ENCODE measurements around the gene CELA2A. TPM values are rescaled to one million over a fixed set of nuclear protein-coding genes. Genes with fewer than 3 reads are reported as not detected.

CELA2A gene
- total and polyA plus RNA-seq, 10 of the 15 experiments (the other 5 are each of a cell fraction or from before 2014, with no cell fraction given): 0.90 TPM; not detected in 9

DNA sequence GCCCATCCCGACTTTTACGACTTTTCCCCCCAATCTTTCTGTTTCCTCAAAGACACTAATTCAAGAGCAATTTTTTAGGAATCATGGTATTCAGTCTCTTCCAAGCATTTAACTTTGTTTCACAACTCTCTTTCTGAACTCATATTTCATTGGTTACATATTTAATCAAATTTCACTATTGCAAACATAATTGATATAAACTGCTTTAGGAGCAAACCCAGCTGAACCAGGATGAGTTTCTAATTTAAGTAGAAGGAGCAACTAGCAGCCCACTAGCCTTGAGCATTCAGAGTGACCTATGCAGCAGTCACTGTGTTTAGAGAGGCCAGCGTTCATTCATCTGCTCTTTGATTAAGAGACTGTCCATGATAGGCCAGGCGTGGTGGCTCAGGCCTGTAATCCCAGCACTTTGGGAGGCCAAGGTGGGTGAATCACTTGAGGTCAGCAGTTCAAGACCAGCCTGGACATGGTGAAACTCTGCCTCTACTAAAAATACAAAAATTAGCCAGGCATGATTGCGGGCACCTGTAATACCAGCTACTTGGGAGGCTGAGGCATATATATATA lies 21.2 kb downstream of the CELA2A start:
- H2AFZ ChIP-seq (ENCODE audit: control insufficient read depth, low read depth, low read length): no peak overlapping the region
- H3K27ac ChIP-seq (ENCODE audit: control insufficient read depth, insufficient read depth): no peak overlapping the region
- no peaks in the 10 kb centered on the region for H3K9me3 ChIP-seq (replicated peaks; ENCODE audit: control insufficient read depth, insufficient read depth, low read length)
- no peak for TF ChIP-seq SMAD5 (IDR thresholded peaks at IDR 0.05; ENCODE audit: low read depth)
- TF ChIP-seq, protein P1, sequence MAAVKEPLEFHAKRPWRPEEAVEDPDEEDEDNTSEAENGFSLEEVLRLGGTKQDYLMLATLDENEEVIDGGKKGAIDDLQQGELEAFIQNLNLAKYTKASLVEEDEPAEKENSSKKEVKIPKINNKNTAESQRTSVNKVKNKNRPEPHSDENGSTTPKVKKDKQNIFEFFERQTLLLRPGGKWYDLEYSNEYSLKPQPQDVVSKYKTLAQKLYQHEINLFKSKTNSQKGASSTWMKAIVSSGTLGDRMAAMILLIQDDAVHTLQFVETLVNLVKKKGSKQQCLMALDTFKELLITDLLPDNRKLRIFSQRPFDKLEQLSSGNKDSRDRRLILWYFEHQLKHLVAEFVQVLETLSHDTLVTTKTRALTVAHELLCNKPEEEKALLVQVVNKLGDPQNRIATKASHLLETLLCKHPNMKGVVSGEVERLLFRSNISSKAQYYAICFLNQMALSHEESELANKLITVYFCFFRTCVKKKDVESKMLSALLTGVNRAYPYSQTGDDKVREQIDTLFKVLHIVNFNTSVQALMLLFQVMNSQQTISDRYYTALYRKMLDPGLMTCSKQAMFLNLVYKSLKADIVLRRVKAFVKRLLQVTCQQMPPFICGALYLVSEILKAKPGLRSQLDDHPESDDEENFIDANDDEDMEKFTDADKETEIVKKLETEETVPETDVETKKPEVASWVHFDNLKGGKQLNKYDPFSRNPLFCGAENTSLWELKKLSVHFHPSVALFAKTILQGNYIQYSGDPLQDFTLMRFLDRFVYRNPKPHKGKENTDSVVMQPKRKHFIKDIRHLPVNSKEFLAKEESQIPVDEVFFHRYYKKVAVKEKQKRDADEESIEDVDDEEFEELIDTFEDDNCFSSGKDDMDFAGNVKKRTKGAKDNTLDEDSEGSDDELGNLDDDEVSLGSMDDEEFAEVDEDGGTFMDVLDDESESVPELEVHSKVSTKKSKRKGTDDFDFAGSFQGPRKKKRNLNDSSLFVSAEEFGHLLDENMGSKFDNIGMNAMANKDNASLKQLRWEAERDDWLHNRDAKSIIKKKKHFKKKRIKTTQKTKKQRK (IDR thresholded peaks at IDR 0.05; ENCODE audit: low read depth, low read length): no peak
- TF ChIP-seq CBX3 (IDR thresholded peaks at IDR 0.05; ENCODE audit: borderline replicate concordance, low read depth): no peak
- TF ChIP-seq IKZF1 (conservative IDR thresholded peaks at IDR 0.05): no peak
- TF ChIP-seq PML (IDR thresholded peaks at IDR 0.05; ENCODE audit: low read length): no peak
- no peak for TF ChIP-seq CBX5 (IDR thresholded peaks at IDR 0.05; ENCODE audit: low read depth)
- no peak for TF ChIP-seq YBX1 (IDR thresholded peaks at IDR 0.05)
- TF ChIP-seq EP300 (IDR thresholded peaks at IDR 0.05; ENCODE audit: borderline replicate concordance in 1 of 2, control insufficient read depth in 1 of 2, low read depth in 2 of 2, low read length in 2 of 2): no peak
- no peak overlapping the region for H3K9ac ChIP-seq (ENCODE audit: control insufficient read depth, insufficient read depth, low read length)
- ChIA-PET SMC1A (ENCODE audit: uncharacterized antibody, unreplicated experiment) (no interaction called here), RAD21 (ENCODE audit: unreplicated experiment) (no interaction called here), POLR2A (no interaction called here), CTCF (no interaction called here)
- in situ Hi-C loops (cut with MboI) (no loop called here), intact Hi-C loops (cut with micrococcal nuclease; ENCODE audit: unreplicated experiment) (no loop called here)
- H3K4me1 ChIP-seq (ENCODE audit: control insufficient read depth, insufficient read depth, low read length): no peaks in the 10 kb centered on the region
- no peak overlapping the region for H3K4me2 ChIP-seq (ENCODE audit: control insufficient read depth, insufficient read depth)
- H3K27me3 ChIP-seq (replicated peaks in 1 of 2; ENCODE audit: control insufficient read depth in 2 of 2, insufficient read depth in 2 of 2, low read length in 1 of 2): no peaks in the 10 kb centered on the region
- FAIRE-seq: no peak
- no TSS peak for BruUV-seq (replicated peaks)
- no peaks in the 10 kb centered on the region for H3K79me2 ChIP-seq (ENCODE audit: control insufficient read depth, insufficient read depth, low read length)
- ATAC-seq: no peak
- 56% methylated on average over 5 of the region's 5 CpGs for WGBS (ENCODE audit: insufficient coverage, insufficient replicate concordance, low lambda C conversion rate, missing lambda C conversion rate)
- H3K4me3 ChIP-seq: no peak overlapping the region
- DNase-seq (ENCODE audit: low read depth, low spot score): no peak
- no peaks in the 10 kb centered on the region for H3K36me3 ChIP-seq (ENCODE audit: control insufficient read depth in 2 of 2, insufficient read depth in 2 of 2, low read length in 1 of 2)
- no peaks in the 10 kb centered on the region for H4K20me1 ChIP-seq (ENCODE audit: control insufficient read depth, insufficient read depth)
